HEK293 (cell line): ENCODE results near the gene OR2AT4.

Source experiments
- CTCF ChIA-PET: fragments of 350-600 bp; formaldehyde crosslinking; extraction: SDS; loops from one replicate; lab custom pipeline; 2021; ENCODE audit warnings: antibody characterized with exemption; lab: Yijun Ruan, JAX
- POLR2A ChIA-PET: fragments of 300-600 bp; formaldehyde crosslinking; extraction: SDS; loops from one replicate; lab custom pipeline; 2020; ENCODE audit warnings: antibody characterized with exemption, inconsistent platforms; lab: Yijun Ruan, JAX
- H3K27ac ChIP-seq: fragments of 200-500 bp; sonication (Bioruptor generic); 2 replicates; pipeline ENCODE4 v1.5.1; 2014; ENCODE audit warnings: low read depth, low read length, control low read depth, inconsistent platforms; ENCODE audit errors: extremely low read depth
- H3K36me3 ChIP-seq, 2 experiments: fragments of 200-500 bp in 1 of 2; sonication (Bioruptor generic) in 1 of 2; 1 replicate in 1 of 2; 2 replicates in 1 of 2; pipeline ENCODE4 v1.5.1; 2014 to 2017; ENCODE audit warnings: inconsistent platforms in 2 of 2, low read length in 2 of 2; ENCODE audit not compliant: control insufficient read depth in 2 of 2, insufficient read depth in 1 of 2
- H3K4me1 ChIP-seq: fragments of 200-500 bp; sonication (Bioruptor generic); 2 replicates; pipeline ENCODE4 v1.5.1; 2014; ENCODE audit warnings: mild to moderate bottlenecking, low read length, inconsistent platforms; ENCODE audit not compliant: control insufficient read depth, insufficient read depth
- H3K4me3 ChIP-seq: 2 replicates; pipeline ENCODE4 v1.5.1; 2011; ENCODE audit warnings: low read depth, mild to moderate bottlenecking, control low read depth, low read length, moderate library complexity
- H3K9me3 ChIP-seq: fragments of 200-500 bp; sonication (Bioruptor generic); 2 replicates; pipeline ENCODE4 v1.5.1; 2014; ENCODE audit warnings: low read depth, low read length, inconsistent platforms; ENCODE audit not compliant: control insufficient read depth, insufficient read depth
- GLI2 ChIP-seq: fragments of 450-650 bp; formaldehyde crosslinking; IDR thresholded peaks from 2 replicates; pipeline ENCODE4; 2017; ENCODE audit warnings: missing biosample characterization, missing genetic modification characterization, low read depth, borderline replicate concordance
- INSM2 ChIP-seq: fragments of 450-650 bp; formaldehyde crosslinking; IDR thresholded peaks from 2 replicates; pipeline ENCODE4 v1.5.1; 2016; ENCODE audit warnings: missing biosample characterization, missing genetic modification characterization
- KLF9 ChIP-seq: fragments of 450-650 bp; formaldehyde crosslinking; IDR thresholded peaks from 2 replicates; pipeline ENCODE4 v1.5.1; 2016; ENCODE audit warnings: missing biosample characterization, missing genetic modification characterization, low read depth
- MZF1 ChIP-seq: fragments of 450-650 bp; formaldehyde crosslinking; IDR thresholded peaks from 2 replicates; pipeline ENCODE4 v1.5.1; 2017; ENCODE audit warnings: missing biosample characterization, missing genetic modification characterization, borderline replicate concordance
- OSR2 ChIP-seq: fragments of 450-650 bp; formaldehyde crosslinking; IDR thresholded peaks from 2 replicates; pipeline ENCODE4 v1.5.1; 2016; ENCODE audit warnings: missing biosample characterization, missing genetic modification characterization
- TSHZ1 ChIP-seq: fragments of 450-650 bp; formaldehyde crosslinking; IDR thresholded peaks from 2 replicates; pipeline ENCODE4 v1.5.1; 2016; ENCODE audit warnings: missing biosample characterization, missing genetic modification characterization, borderline replicate concordance
- ZBTB10 ChIP-seq: fragments of 450-650 bp; formaldehyde crosslinking; IDR thresholded peaks from 2 replicates; pipeline ENCODE4 v1.5.1; 2016; ENCODE audit warnings: missing biosample characterization, missing genetic modification characterization
- ZBTB21 ChIP-seq: fragments of 450-650 bp; formaldehyde crosslinking; IDR thresholded peaks from 2 replicates; pipeline ENCODE4 v1.5.1; 2017; ENCODE audit warnings: missing biosample characterization, missing genetic modification characterization
- ZNF114 ChIP-seq: fragments of 450-650 bp; formaldehyde crosslinking; IDR thresholded peaks from 2 replicates; pipeline ENCODE4 v1.5.0; 2017; ENCODE audit warnings: missing biosample characterization, missing genetic modification characterization
- ZNF155 ChIP-seq: fragments of 450-650 bp; formaldehyde crosslinking; IDR thresholded peaks from 2 replicates; pipeline ENCODE4 v1.5.1; 2016; ENCODE audit warnings: missing biosample characterization, missing genetic modification characterization
- ZNF311 ChIP-seq: fragments of 450-650 bp; formaldehyde crosslinking; IDR thresholded peaks from 2 replicates; pipeline ENCODE4 v1.5.1; 2017; ENCODE audit warnings: missing biosample characterization, missing genetic modification characterization, borderline replicate concordance
- ZNF341 ChIP-seq: fragments of 450-650 bp; formaldehyde crosslinking; IDR thresholded peaks from 2 replicates; pipeline ENCODE4; 2016; ENCODE audit warnings: low read depth, missing biosample characterization, missing genetic modification characterization
- ZNF398 ChIP-seq: fragments of 450-650 bp; formaldehyde crosslinking; IDR thresholded peaks from 2 replicates; pipeline ENCODE4 v1.5.1; 2017; ENCODE audit warnings: missing biosample characterization, missing genetic modification characterization
- ZNF521 ChIP-seq: fragments of 450-650 bp; formaldehyde crosslinking; IDR thresholded peaks from 2 replicates; pipeline ENCODE4 v1.5.1; 2017; ENCODE audit warnings: missing biosample characterization, mild to moderate bottlenecking, missing genetic modification characterization
- ZNF664 ChIP-seq: fragments of 450-650 bp; formaldehyde crosslinking; IDR thresholded peaks from 2 replicates; pipeline ENCODE4 v1.5.1; 2016; ENCODE audit warnings: missing biosample characterization, missing genetic modification characterization
- ZNF677 ChIP-seq: fragments of 450-650 bp; IDR thresholded peaks from 2 replicates; pipeline ENCODE4 v1.5.0; 2018; ENCODE audit warnings: missing biosample characterization, mild to moderate bottlenecking, missing genetic modification characterization, moderate library complexity
- ZNF747 ChIP-seq: fragments of 450-650 bp; formaldehyde crosslinking; IDR thresholded peaks from 2 replicates; pipeline ENCODE4 v1.5.1; 2016; ENCODE audit warnings: missing biosample characterization, missing genetic modification characterization
- ZNF776 ChIP-seq: fragments of 450-650 bp; formaldehyde crosslinking; IDR thresholded peaks from 2 replicates; pipeline ENCODE4 v1.5.0; 2017; ENCODE audit warnings: missing biosample characterization, missing genetic modification characterization, borderline replicate concordance
- ZNF785 ChIP-seq: fragments of 450-650 bp; formaldehyde crosslinking; IDR thresholded peaks from 2 replicates; pipeline ENCODE4 v1.5.1; 2016; ENCODE audit warnings: missing biosample characterization, missing genetic modification characterization
- ZSCAN16 ChIP-seq: fragments of 450-650 bp; formaldehyde crosslinking; IDR thresholded peaks from 2 replicates; pipeline ENCODE4 v1.5.1; 2016; ENCODE audit warnings: missing biosample characterization, missing genetic modification characterization

The OR2AT4 gene

GRCh38 chr11:75066061-75066460 is 30.6 kb downstream of the OR2AT4 start:
- ChIA-PET CTCF (interaction anchor here (0.7 to 1.9 kb wide), 4 partner anchors 37 to 139 kb away, joined by 3 to 9 read pairs (median 6); no protein-coding TSS in a partner anchor), POLR2A (interaction anchor here (0.6 kb wide), 1 partner anchor 433 kb away, joined by 3 read pairs; no protein-coding TSS in a partner anchor)
- Histone ChIP-seq H3K36me3 (no peaks in the 10 kb centered on the region), H3K27ac (no peak overlapping the region), H3K4me1 (no peaks in the 10 kb centered on the region), H3K9me3 (no peaks in the 10 kb centered on the region), H3K4me3 (no peak overlapping the region)
- TF ChIP-seq ZBTB21 (tag by site-specific recombination) (no peak), ZSCAN16 (tag by site-specific recombination) (no peak), ZNF155 (tag by site-specific recombination) (no peak), ZNF776 (tag by site-specific recombination) (no peak), TSHZ1 (tag by site-specific recombination) (no peak), INSM2 (tag by site-specific recombination) (no peak), ZNF114 (no peak), OSR2 (tag by site-specific recombination) (no peak), ZNF311 (tag by site-specific recombination) (no peak), ZNF747 (tag by site-specific recombination) (no peak), ZNF521 (tag by site-specific recombination) (no peak)

GRCh38 chr11:75063741-75064314 is 32.8 kb downstream of the OR2AT4 start:
- H3K4me3 ChIP-seq = no peak overlapping the region
- no peak overlapping the region for H3K27ac ChIP-seq
- H3K36me3 ChIP-seq = no peaks in the 10 kb centered on the region
- ChIA-PET CTCF (interaction anchor here (0.8 to 1.9 kb wide), 3 partner anchors 9 to 141 kb away, joined by 3 to 9 read pairs (median 4); no protein-coding TSS in a partner anchor), POLR2A (interaction anchor here (0.5 kb wide), 1 partner anchor 75 kb away, joined by 3 read pairs; no protein-coding TSS in a partner anchor)
- H3K4me1 ChIP-seq = no peaks in the 10 kb centered on the region
- H3K9me3 ChIP-seq = no peaks in the 10 kb centered on the region
- TF ChIP-seq ZNF664 (tag by site-specific recombination) = no peak
- no peak for TF ChIP-seq ZBTB10 (tag by site-specific recombination)
- TF ChIP-seq ZNF341 (tag by site-specific recombination) = no peak
- TF ChIP-seq GLI2 = no peak
- no peak for TF ChIP-seq ZNF677 (tag by site-specific recombination)
- no peak for TF ChIP-seq MZF1 (tag by site-specific recombination)
- TF ChIP-seq ZNF785 = no peak
- TF ChIP-seq KLF9 = no peak
- no peak for TF ChIP-seq ZNF398 (tag by site-specific recombination)
